CD14-positive monocyte (primary cell): ENCODE results near the gene OR5H15. TPM values are rescaled to one million over a fixed set of nuclear protein-coding genes. Genes with fewer than 3 reads are reported as not detected.

Experiments used
- DNase-seq, 3 donors: peaks; one replicate each; pipeline ENCODE4 v3.0.0-alpha.2; 2011 to 2022
- H2AFZ ChIP-seq: 2 replicates; pipeline ENCODE4 v1.6.0; 2012; ENCODE audit warnings: mild to moderate bottlenecking, low read depth, low read length, inconsistent platforms; ENCODE audit not compliant: insufficient read depth, poor library complexity, severe bottlenecking
- H3K27ac ChIP-seq, 2 donors: 1 replicate in 1 of 2; 2 replicates in 1 of 2; pipeline ENCODE4 v1.5.1; 2012 to 2013; ENCODE audit warnings: low read length in 2 of 2, control low read depth in 1 of 2, inconsistent platforms in 1 of 2, low read depth in 1 of 2, mild to moderate bottlenecking in 1 of 2
- H3K27me3 ChIP-seq, 2 donors: one replicate each; pipeline versions ENCODE4 v1.6.0 to v1.6.1; 2011 to 2013; ENCODE audit warnings: low read length in 2 of 2; ENCODE audit not compliant: control insufficient read depth in 2 of 2, insufficient read depth in 2 of 2
- H3K36me3 ChIP-seq, 2 donors: replicated peaks in 1 of 2; 1 replicate in 1 of 2; 2 replicates in 1 of 2; pipeline versions ENCODE4 v1.5.1 to v1.6.1; 2012 to 2013; ENCODE audit warnings: low read length in 2 of 2, control low read depth in 1 of 2, inconsistent platforms in 1 of 2, mild to moderate bottlenecking in 1 of 2; ENCODE audit not compliant: insufficient read depth in 2 of 2, control insufficient read depth in 1 of 2
- H3K4me1 ChIP-seq, 2 donors: 1 replicate in 1 of 2; 2 replicates in 1 of 2; pipeline versions ENCODE4 v1.5.1 to v1.6.1; 2012 to 2013; ENCODE audit warnings: low read length in 2 of 2, control low read depth in 1 of 2, inconsistent platforms in 1 of 2, mild to moderate bottlenecking in 1 of 2, moderate library complexity in 1 of 2; ENCODE audit not compliant: insufficient read depth in 2 of 2, control insufficient read depth in 1 of 2
- H3K4me2 ChIP-seq: replicated peaks from 2 replicates; pipeline ENCODE3; 2012; ENCODE audit warnings: low read length, moderate library complexity, mild to moderate bottlenecking; ENCODE audit not compliant: poor library complexity, severe bottlenecking; ENCODE audit errors: extremely low read depth
- H3K4me3 ChIP-seq, 3 experiments: fragments of 200-600 bp in 1 of 3; sonication (generic) in 1 of 3; replicated peaks in 1 of 3; 1 replicate in 2 of 3; 2 replicates in 1 of 3; pipeline ENCODE4 v1.5.1; 2011 to 2013; ENCODE audit warnings: low read length in 3 of 3, mild to moderate bottlenecking in 3 of 3, control low read depth in 2 of 3, low read depth in 2 of 3, inconsistent platforms in 1 of 3, moderate library complexity in 1 of 3
- H3K79me2 ChIP-seq: 2 replicates; pipeline ENCODE4 v1.6.0; 2012; ENCODE audit warnings: mild to moderate bottlenecking, control low read depth, inconsistent platforms, low read length, moderate library complexity; ENCODE audit not compliant: insufficient read depth
- H3K9ac ChIP-seq: 2 replicates; pipeline ENCODE4 v1.6.0; 2017; ENCODE audit warnings: low read length, mild to moderate bottlenecking; ENCODE audit not compliant: insufficient read depth, poor library complexity, severe bottlenecking
- H3K9me3 ChIP-seq, 2 donors: replicated peaks in 1 of 2; 1 replicate in 1 of 2; 2 replicates in 1 of 2; pipeline versions ENCODE4 v1.5.1 to v1.6.1; 2012 to 2013; ENCODE audit warnings: low read length in 2 of 2, control low read depth in 1 of 2; ENCODE audit not compliant: control insufficient read depth in 1 of 2, insufficient read depth in 1 of 2
- H4K20me1 ChIP-seq: 2 replicates; pipeline ENCODE4 v1.6.0; 2012; ENCODE audit warnings: mild to moderate bottlenecking, low read length, control low read depth, moderate library complexity; ENCODE audit not compliant: insufficient read depth
- H3K27ac Mint-ChIP-seq, 7 donors: one replicate each; pipeline ENCODE4 v1.8.0; 2020; ENCODE audit warnings: mild to moderate bottlenecking in 7 of 7, mixed read lengths in 7 of 7, moderate library complexity in 6 of 7, inconsistent platforms in 2 of 7
- H3K27me3 Mint-ChIP-seq, 3 donors: one replicate each; pipeline ENCODE4 v1.8.0; 2021 to 2022; ENCODE audit warnings: low read depth in 3 of 3, mild to moderate bottlenecking in 3 of 3, mixed read lengths in 3 of 3, moderate library complexity in 3 of 3, inconsistent platforms in 1 of 3
- H3K36me3 Mint-ChIP-seq, 2 donors: one replicate each; pipeline ENCODE4 v1.8.0; 2020; ENCODE audit warnings: mixed read lengths in 2 of 2, inconsistent platforms in 1 of 2, mild to moderate bottlenecking in 1 of 2
- H3K4me1 Mint-ChIP-seq: one replicate; pipeline ENCODE4 v1.8.0; 2020; ENCODE audit warnings: mild to moderate bottlenecking, mixed read lengths
- H3K4me3 Mint-ChIP-seq, 2 donors: one replicate each; pipeline ENCODE4 v1.8.0; 2020; ENCODE audit warnings: mild to moderate bottlenecking in 2 of 2, mixed read lengths in 2 of 2, moderate library complexity in 1 of 2
- H3K9me3 Mint-ChIP-seq, 7 donors: one replicate each; pipeline ENCODE4 v1.8.0; 2020 to 2022; ENCODE audit warnings: mixed read lengths in 7 of 7, mild to moderate bottlenecking in 6 of 7, moderate library complexity in 6 of 7, inconsistent platforms in 2 of 7
- CTCF ChIP-seq: fragments of 200-600 bp; IDR thresholded peaks from one replicate; pipeline ENCODE4 v1.8.0; 2022; ENCODE audit warnings: antibody characterized with exemption, mild to moderate bottlenecking
- intact Hi-C, 2 donors: fragments of 100-400 bp; cut with micrococcal nuclease; formaldehyde crosslinking; loops; one replicate each; pipeline versions ENCODE4 v1.15.0 to v1.15.1; 2023
- polyA plus RNA-seq, 3 donors: library from polyadenylated mRNA; depleted of rRNA in 1 of 3; unstranded in 2 of 3; stranded (reverse) in 1 of 3; fragments of 300-500 nt in 2 of 3; fragments of >200 nt in 1 of 3; fragmentation: Illumina TruSeq in 2 of 3; gene quantifications; 1 replicate in 2 of 3; 2 replicates in 1 of 3; pipeline ENCODE4 v1.2.3, GENCODE V29; 2012 to 2021

OR5H15 gene
- polyA plus RNA-seq, 3 donors = not detected

GRCh38 chr3:98182196-98182595, 15.7 kb downstream of the OR5H15 start:
- H3K27me3 Mint-ChIP-seq = peaks cover 0 to 1% (median 0%) of the 10 kb centered on the region in 3 donors

DNA sequence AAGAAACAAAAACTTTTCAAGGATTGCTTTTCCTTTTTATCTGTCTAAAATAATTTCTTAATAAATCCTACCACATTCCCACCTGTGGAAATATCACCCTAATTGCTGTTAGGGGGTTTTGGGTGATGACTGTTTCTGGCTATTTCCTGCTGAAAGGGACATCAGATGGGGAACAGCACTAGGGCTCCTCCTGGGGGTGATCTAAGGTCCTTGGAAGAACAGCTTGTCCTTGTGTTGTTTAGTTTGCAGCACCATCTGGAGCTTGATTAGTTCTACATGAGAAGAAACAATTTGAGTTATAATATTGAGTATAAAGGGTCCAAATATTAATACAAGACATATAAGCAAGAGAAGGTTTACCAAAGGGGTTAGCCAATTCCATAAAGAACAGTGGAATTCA, 18.7 kb downstream of the OR5H15 start:
- no peaks in the 10 kb centered on the region for H3K36me3 ChIP-seq
- no peak overlapping the region for H3K4me3 Mint-ChIP-seq

More at GRCh38 chr3:98182196-98182595, 15.7 kb downstream of the OR5H15 start:
- Mint-ChIP-seq H3K4me1 (peaks cover 12% of the 10 kb centered on the region), H3K4me3 (no peak overlapping the region), H3K27ac (no peak overlapping the region), H3K36me3 (no peaks in the 10 kb centered on the region), H3K9me3 (peaks cover 0 to 7% (median 1%) of the 10 kb centered on the region in 7 donors)
- H3K9me3 ChIP-seq = no peaks in the 10 kb centered on the region
- H3K36me3 ChIP-seq = no peaks in the 10 kb centered on the region
- no peak overlapping the region for H3K27ac ChIP-seq
- H3K79me2 ChIP-seq = no peaks in the 10 kb centered on the region
- no peaks in the 10 kb centered on the region for H3K27me3 ChIP-seq
- intact Hi-C loops = no loop called here
- DNase-seq = no peak
- H2AFZ ChIP-seq = no peak overlapping the region
- H3K4me3 ChIP-seq = no peak overlapping the region
- no peaks in the 10 kb centered on the region for H4K20me1 ChIP-seq
- H3K4me2 ChIP-seq = no peak overlapping the region
- TF ChIP-seq CTCF = no peak
- peaks cover 4 to 12% of the 10 kb centered on the region in 2 donors for H3K4me1 ChIP-seq
- H3K9ac ChIP-seq = no peak overlapping the region

More for the DNA sequence above, 18.7 kb downstream of the OR5H15 start:
- Mint-ChIP-seq H3K36me3 (no peaks in the 10 kb centered on the region), H3K27ac (no peak overlapping the region), H3K9me3 (peaks cover 0 to 3% (median 0%) of the 10 kb centered on the region in 7 donors), H3K4me1 (peaks cover 27% of the 10 kb centered on the region), H3K27me3 (peaks cover 0 to 1% (median 0%) of the 10 kb centered on the region in 3 donors)
- Histone ChIP-seq H2AFZ (no peak overlapping the region), H3K27ac (no peak overlapping the region), H3K79me2 (no peaks in the 10 kb centered on the region), H3K4me3 (no peak overlapping the region), H3K4me2 (no peak overlapping the region), H3K27me3 (no peaks in the 10 kb centered on the region), H3K9me3 (no peaks in the 10 kb centered on the region), H3K9ac (no peak overlapping the region), H4K20me1 (no peaks in the 10 kb centered on the region), H3K4me1 (peaks cover 11 to 14% of the 10 kb centered on the region in 2 donors)
- intact Hi-C loops = no loop called here
- peak in 1 of 3 donors; percentile 26 for DNase-seq
- TF ChIP-seq CTCF = peak; percentile 12
